GM12873 (cell line): Measurements from ENCODE around the gene ATP10B.

Experiments
- TF ChIP-seq, protein P1 (sequence below): IDR thresholded peaks from 2 replicates; pipeline ENCODE4 v1.5.1; 2012; ENCODE audit warnings: low read depth, mild to moderate bottlenecking, moderate library complexity, low read length, control low read depth; ENCODE audit not compliant: insufficient read depth; ENCODE audit errors: missing control alignments

Gene ATP10B

DNA sequence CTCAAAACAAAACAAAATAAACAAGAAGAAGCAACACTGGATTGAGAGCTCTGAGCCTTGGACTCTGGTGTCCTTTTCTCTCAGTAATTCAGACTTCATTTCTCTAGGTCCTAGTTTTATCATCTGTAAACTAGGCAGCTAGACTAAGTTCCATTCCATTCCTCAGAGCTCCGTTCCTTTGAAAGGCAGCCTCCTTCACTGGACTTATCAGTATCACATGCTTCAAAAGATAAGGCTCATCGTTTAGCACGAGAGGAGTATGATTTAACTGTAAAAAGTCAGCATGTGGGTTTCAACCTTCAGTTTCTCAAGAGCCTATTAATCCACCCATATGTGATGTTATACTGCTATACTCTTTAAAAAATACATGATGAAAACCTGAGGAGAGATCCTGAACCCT is 1.6 kb downstream of the ATP10B start:
- TF ChIP-seq, protein P1, sequence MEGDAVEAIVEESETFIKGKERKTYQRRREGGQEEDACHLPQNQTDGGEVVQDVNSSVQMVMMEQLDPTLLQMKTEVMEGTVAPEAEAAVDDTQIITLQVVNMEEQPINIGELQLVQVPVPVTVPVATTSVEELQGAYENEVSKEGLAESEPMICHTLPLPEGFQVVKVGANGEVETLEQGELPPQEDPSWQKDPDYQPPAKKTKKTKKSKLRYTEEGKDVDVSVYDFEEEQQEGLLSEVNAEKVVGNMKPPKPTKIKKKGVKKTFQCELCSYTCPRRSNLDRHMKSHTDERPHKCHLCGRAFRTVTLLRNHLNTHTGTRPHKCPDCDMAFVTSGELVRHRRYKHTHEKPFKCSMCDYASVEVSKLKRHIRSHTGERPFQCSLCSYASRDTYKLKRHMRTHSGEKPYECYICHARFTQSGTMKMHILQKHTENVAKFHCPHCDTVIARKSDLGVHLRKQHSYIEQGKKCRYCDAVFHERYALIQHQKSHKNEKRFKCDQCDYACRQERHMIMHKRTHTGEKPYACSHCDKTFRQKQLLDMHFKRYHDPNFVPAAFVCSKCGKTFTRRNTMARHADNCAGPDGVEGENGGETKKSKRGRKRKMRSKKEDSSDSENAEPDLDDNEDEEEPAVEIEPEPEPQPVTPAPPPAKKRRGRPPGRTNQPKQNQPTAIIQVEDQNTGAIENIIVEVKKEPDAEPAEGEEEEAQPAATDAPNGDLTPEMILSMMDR: no peak

DNA sequence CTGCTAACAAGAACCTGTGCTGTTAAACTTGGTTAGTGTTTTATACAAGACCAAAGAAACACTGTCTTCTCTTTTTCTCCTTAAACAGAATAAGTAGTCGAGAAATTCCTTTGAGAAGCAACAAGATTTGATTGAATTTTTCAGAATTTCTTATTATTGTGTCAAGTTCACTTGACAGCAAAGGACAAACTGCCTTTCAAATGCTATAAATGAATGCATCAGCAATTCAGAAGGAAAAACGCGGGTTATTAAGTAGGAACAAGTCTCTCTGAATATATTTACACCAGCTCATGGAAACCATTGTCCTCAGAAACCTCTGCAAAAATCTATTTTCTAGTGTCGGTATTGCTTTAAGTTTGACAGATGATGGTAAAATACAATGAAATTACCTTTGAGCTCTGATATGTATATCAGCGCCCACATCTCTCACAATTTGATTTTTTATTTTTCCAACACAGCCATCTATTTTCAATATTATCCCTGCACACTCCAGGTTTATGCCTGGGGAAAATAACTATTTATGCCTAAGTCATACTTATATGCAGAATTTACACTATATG is 4.4 kb downstream of the ATP10B start:
- TF ChIP-seq, protein P1: no peak

DNA sequence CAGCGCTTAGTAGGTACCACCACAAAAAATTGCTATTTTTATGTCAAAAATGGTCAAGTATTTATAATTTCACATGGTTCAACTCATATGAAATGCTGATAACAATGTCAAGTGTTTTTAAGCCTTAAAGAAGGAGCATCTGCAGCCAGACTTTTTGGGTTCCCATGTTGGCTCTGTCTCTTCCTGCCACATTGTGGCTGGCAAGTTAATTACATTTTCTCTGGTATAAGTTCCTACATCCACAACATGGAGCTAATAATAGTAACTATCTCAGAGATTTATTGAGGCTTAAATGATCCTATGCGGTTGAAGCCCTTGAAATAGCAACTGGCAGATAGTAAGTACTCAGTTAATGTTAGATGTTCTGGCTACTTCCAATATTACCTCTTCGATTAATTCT is 5.4 kb downstream of the ATP10B start:
- TF ChIP-seq, protein P1: no peak

DNA sequence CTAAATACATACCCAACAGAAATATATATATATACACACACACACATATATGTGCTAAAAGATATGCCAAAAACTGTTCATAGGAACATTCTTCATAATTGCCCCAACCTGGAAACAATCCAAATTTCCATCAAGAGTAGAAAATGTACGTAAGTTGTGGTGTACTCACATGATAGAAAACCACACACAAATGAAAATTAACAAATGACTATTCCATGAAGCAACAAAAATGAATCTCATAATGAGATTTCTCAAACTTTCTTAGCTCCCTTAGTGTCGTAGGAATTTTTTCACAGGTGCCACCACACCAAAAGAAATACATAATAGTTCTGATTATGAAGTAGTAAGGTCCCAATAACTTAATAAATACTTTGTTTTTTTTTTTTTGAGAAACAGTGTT is 7.8 kb downstream of the ATP10B start:
- TF ChIP-seq, protein P1: no peak

DNA sequence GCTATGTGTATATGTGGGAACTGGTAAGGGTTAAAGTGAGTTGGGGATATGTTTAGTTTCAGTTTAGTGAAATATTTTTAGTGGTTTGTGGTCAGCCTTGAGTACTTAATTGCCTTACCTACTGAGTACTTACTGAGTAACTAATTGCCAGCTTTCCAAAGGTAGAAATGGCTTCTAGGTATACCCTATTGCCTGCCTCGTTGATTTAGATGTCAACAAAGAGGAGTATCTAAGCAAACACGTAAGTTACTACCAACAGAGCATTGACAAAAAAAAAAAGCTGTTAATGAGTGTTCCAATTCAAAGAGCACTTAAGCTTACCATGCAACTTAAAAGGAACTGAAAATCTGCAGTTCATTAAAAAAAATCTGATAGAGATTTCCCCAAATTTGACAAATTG is 8.8 kb downstream of the ATP10B start:
- TF ChIP-seq, protein P1: no peak

DNA sequence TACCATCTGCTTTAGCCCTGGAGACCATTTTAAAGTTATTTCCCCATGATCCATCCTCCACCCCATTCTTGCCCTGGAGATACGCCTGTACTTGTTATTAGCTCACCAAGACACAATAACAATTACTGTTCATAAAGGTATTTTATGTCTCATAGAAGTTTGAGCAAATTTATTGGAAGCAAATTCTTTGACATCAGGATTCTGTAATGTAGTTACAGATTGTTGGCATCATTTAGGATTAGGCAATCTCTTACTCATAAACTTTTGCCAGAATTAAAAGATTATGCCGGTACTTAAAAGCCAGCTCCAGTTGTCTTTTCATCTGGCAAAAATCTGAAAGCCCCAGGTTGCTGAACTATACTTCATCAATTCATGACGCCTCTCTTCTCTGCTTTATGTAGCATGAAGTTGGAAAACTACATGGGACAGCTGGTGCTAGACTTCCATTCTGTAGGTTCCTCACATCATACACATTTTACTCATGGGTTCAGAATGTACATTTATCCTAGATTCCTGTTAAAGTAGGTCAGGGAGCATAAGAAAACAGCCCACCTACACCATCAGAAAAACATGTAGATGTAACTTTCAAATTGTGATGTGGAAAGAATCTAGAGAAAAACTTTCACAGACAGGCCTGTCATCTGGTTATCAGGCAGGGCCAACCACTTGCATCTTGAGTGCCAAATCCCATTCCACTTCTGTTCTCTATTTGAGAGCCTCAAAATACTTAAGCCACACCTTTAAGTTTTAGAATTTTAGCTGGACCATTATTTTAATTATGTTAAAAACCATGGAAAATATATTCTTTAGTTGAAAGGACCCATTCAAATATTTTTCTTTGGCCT is 14.0 kb downstream of the ATP10B start:
- TF ChIP-seq, protein P1: no peak

DNA sequence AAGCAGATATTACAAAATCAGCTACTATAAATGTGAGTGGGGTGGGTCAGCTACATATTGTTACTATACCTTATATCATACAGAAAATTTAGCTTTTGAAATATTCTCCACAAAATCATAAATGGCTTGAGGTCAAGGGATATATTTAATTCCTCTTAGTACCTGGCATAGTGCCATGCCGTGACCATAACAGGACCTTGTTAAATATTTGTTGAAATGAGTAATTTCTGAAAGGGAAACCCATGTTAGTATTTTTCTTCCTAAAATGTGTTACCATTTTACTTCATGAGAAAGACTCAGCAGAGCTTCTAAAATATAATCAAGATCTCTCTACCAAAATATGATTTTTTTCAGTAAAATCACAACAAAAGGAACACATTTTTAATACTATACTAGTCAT is 14.8 kb downstream of the ATP10B start:
- TF ChIP-seq, protein P1: no peak
